ENCODE data around the gene SH3BP4.

Gene SH3BP4

GRCh38 chr2:235077046-235077445, 125.2 kb downstream of the SH3BP4 start:
- TF ChIP-seq SIN3A (IDR thresholded peaks at IDR 0.05; ENCODE audit: borderline replicate concordance, insufficient read depth, low read length) (no peak), FOXP2 (optimal IDR thresholded peaks at IDR 0.05; ENCODE audit: borderline replicate concordance, extremely low read depth, extremely low read length, insufficient read depth) (no peak), POLR2AphosphoS5 (IDR thresholded peaks at IDR 0.05; ENCODE audit: low read depth, low read length) (no peak), TAF1 (IDR thresholded peaks at IDR 0.05; ENCODE audit: borderline replicate concordance, insufficient read depth, low read length) (no peak)
- TF ChIP-seq, protein P1, sequence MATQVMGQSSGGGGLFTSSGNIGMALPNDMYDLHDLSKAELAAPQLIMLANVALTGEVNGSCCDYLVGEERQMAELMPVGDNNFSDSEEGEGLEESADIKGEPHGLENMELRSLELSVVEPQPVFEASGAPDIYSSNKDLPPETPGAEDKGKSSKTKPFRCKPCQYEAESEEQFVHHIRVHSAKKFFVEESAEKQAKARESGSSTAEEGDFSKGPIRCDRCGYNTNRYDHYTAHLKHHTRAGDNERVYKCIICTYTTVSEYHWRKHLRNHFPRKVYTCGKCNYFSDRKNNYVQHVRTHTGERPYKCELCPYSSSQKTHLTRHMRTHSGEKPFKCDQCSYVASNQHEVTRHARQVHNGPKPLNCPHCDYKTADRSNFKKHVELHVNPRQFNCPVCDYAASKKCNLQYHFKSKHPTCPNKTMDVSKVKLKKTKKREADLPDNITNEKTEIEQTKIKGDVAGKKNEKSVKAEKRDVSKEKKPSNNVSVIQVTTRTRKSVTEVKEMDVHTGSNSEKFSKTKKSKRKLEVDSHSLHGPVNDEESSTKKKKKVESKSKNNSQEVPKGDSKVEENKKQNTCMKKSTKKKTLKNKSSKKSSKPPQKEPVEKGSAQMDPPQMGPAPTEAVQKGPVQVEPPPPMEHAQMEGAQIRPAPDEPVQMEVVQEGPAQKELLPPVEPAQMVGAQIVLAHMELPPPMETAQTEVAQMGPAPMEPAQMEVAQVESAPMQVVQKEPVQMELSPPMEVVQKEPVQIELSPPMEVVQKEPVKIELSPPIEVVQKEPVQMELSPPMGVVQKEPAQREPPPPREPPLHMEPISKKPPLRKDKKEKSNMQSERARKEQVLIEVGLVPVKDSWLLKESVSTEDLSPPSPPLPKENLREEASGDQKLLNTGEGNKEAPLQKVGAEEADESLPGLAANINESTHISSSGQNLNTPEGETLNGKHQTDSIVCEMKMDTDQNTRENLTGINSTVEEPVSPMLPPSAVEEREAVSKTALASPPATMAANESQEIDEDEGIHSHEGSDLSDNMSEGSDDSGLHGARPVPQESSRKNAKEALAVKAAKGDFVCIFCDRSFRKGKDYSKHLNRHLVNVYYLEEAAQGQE (IDR thresholded peaks at IDR 0.05; ENCODE audit: insufficient read depth in 1 of 2, low read depth in 2 of 2, low read length in 2 of 2) = no peak

DNA sequence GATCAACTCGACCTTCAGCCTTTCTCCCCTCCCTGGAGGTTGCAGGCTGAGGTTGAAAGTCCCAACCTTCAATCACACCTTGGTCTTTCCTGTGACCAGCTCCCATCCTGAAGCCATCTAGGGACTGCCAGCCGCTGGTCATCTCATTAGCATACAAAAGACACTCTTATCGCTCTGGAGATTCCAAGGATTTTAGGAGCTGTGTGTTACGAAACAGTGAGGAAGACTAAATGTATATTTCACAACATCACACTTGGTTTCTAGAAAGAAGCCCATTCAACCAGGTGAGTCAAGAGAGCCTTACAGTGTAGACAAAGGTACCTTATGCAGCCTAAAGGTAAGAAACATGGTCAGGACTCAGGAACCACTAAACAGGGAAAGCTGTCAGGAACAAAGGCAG, 126.4 kb downstream of the SH3BP4 start:
- TF ChIP-seq SIN3A (IDR thresholded peaks at IDR 0.05; ENCODE audit: borderline replicate concordance, insufficient read depth, low read length) (no peak), POLR2AphosphoS5 (IDR thresholded peaks at IDR 0.05; ENCODE audit: low read depth, low read length) (no peak), TAF1 (IDR thresholded peaks at IDR 0.05; ENCODE audit: borderline replicate concordance, insufficient read depth, low read length) (no peak), FOXP2 (optimal IDR thresholded peaks at IDR 0.05; ENCODE audit: borderline replicate concordance, extremely low read depth, extremely low read length, insufficient read depth) (no peak)
- TF ChIP-seq, protein P1 (IDR thresholded peaks at IDR 0.05; ENCODE audit: insufficient read depth in 1 of 2, low read depth in 2 of 2, low read length in 2 of 2) = no peak

DNA sequence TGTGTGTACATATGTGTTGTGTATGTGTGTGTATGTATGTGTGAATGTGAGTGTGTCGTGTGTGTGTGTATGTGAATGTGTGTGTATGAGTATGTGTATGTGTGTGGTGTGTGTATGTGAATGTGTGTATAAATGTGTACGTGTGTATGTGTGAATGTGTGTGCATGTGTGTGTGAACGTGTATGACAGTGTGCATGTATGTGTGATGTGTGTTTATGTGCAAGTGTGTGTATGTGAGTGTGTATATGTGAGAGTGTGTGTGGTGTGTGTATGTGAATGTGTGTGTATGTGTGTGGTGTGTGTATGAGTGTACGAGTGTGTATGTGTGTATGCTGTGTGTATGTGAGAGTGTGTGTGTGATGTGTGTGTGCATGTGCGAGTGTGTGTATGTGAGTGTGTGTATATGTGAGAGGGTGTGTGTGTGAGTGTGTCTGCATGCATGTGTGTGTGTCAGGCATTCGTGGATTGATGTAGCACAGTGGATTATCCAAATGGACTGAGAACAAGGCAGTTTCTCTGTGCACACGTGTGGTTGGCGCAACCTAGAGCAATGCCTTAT, 127.2 kb downstream of the SH3BP4 start:
- TF ChIP-seq FOXP2 (optimal IDR thresholded peaks at IDR 0.05; ENCODE audit: borderline replicate concordance, extremely low read depth, extremely low read length, insufficient read depth) (no peak), TAF1 (IDR thresholded peaks at IDR 0.05; ENCODE audit: borderline replicate concordance, insufficient read depth, low read length) (no peak), POLR2AphosphoS5 (IDR thresholded peaks at IDR 0.05; ENCODE audit: low read depth, low read length) (no peak), SIN3A (IDR thresholded peaks at IDR 0.05; ENCODE audit: borderline replicate concordance, insufficient read depth, low read length) (no peak)
- TF ChIP-seq, protein P1 (IDR thresholded peaks at IDR 0.05; ENCODE audit: insufficient read depth in 1 of 2, low read depth in 2 of 2, low read length in 2 of 2) = no peak

- TF ChIP-seq, protein P1 (IDR thresholded peaks at IDR 0.05; ENCODE audit: insufficient read depth in 1 of 2, low read depth in 2 of 2, low read length in 2 of 2) = no peak
- no peak for TF ChIP-seq TAF1 (IDR thresholded peaks at IDR 0.05; ENCODE audit: borderline replicate concordance, insufficient read depth, low read length)
- TF ChIP-seq SIN3A (IDR thresholded peaks at IDR 0.05; ENCODE audit: borderline replicate concordance, insufficient read depth, low read length) = no peak
- no peak for TF ChIP-seq POLR2AphosphoS5 (IDR thresholded peaks at IDR 0.05; ENCODE audit: low read depth, low read length)
- no peak for TF ChIP-seq FOXP2 (optimal IDR thresholded peaks at IDR 0.05; ENCODE audit: borderline replicate concordance, extremely low read depth, extremely low read length, insufficient read depth)
Measured at GRCh38 chr2:235080101-235080500, 128.3 kb downstream of the SH3BP4 start.
